ENCODE results near the gene CALN1. TPM values are rescaled to one million over a fixed set of nuclear protein-coding genes. Genes with fewer than 3 reads are reported as not detected.
A peak's percentile ranks its signal among the peaks of the same experiment; 100 is the strongest.

Gene CALN1
- total and polyA plus RNA-seq, 9 of the 15 experiments (the other 6 are each of a cell fraction or from before 2014, with no cell fraction given): 1.4 to 7.5 (median 3.3) TPM

GRCh38 chr7:71733107-71733870 lies 678.8 kb downstream of the CALN1 start:
- Histone ChIP-seq H3K4me2 (ENCODE audit: insufficient read depth, low read length) (no peak overlapping the region), H3K4me3 (no peak overlapping the region), H3K36me3 (ENCODE audit: control insufficient read depth, insufficient read depth, low read length) (no peaks in the 10 kb centered on the region), H3K27me3 (ENCODE audit: control insufficient read depth in 2 of 2, insufficient read depth in 2 of 2, low read length in 2 of 2) (no peaks in the 10 kb centered on the region; a peak in 1 of 5 replicates), H3K9ac (ENCODE audit: insufficient read depth in 1 of 2, low read depth in 2 of 2, low read length in 2 of 2) (no peak overlapping the region), H3K27ac (ENCODE audit: extremely low read depth, low read depth, low read length) (no peak overlapping the region), H3K9me1 (ENCODE audit: control insufficient read depth, insufficient read depth, low read length) (no peaks in the 10 kb centered on the region), H3K79me2 (ENCODE audit: control insufficient read depth, insufficient read depth, low read length) (no peaks in the 10 kb centered on the region), H3K9me3 (replicated peaks; ENCODE audit: control insufficient read depth, insufficient read depth, low read depth, low read length) (no peaks in the 10 kb centered on the region), H3K4me1 (replicated peaks in 1 of 2; ENCODE audit: control insufficient read depth in 2 of 2, insufficient read depth in 2 of 2, low read length in 2 of 2) (peaks cover 0 to 4% of the 10 kb centered on the region in 2 experiments; a peak in 1 of 5 replicates), H2AFZ (ENCODE audit: low read depth, low read length) (no peak overlapping the region), H4K20me1 (replicated peaks; ENCODE audit: control insufficient read depth, insufficient read depth, low read length) (no peaks in the 10 kb centered on the region)
- DNase-seq (ENCODE audit: extremely low read depth in 1 of 4, low spot score in 3 of 4) (peak; percentile 83 to 88 (median 86)), FAIRE-seq (peak; percentile 84), ATAC-seq (peak; percentile 94)
- in situ Hi-C loops (cut with MboI) (no loop called here), intact Hi-C loops (cut with micrococcal nuclease) (loop anchor here (1.0 kb wide), 1 partner anchor 876 kb away; no protein-coding TSS in a partner anchor)
- ChIA-PET POLR2A (no interaction called here), CTCF (ENCODE audit: low intra/inter-chr PET ratio) (interaction anchor here (0.6 to 2.5 kb wide), 3 partner anchors 8 to 904 kb away, joined by 3 to 27 read pairs (median 21); no protein-coding TSS in a partner anchor)
- WGBS (ENCODE audit: insufficient coverage, low coverage, missing lambda C conversion rate): 0% methylated on average over 26 of the region's 29 CpGs
- no TSS peak for BruUV-seq (replicated peaks)
- no peak for TF ChIP-seq ERF (CRISPR knock-in tag; IDR thresholded peaks at IDR 0.05)
- TF ChIP-seq E2F6 (IDR thresholded peaks at IDR 0.05; ENCODE audit: borderline replicate concordance in 1 of 2, extremely low read depth in 1 of 2, insufficient read depth in 1 of 2, insufficient read length in 1 of 2, low read depth in 1 of 2, low read length in 1 of 2, poor library complexity in 1 of 2, severe bottlenecking in 1 of 2): peak in 1 of 2 experiments; percentile 27
- TF ChIP-seq BRCA1 (IDR thresholded peaks at IDR 0.05): no peak
- no peak for TF ChIP-seq BRCA1 (CRISPR knock-in tag; IDR thresholded peaks at IDR 0.05)
- TF ChIP-seq XRCC5 (IDR thresholded peaks at IDR 0.05; ENCODE audit: low read depth, low read length): peak; percentile 60; the same call in 1 of the 2 replicates
- 0 out of 2 replicates have a peak, but pooled peaks have one; percentile 11 for TF ChIP-seq ATF7 (IDR thresholded peaks at IDR 0.05)
- TF ChIP-seq DACH1 (IDR thresholded peaks at IDR 0.05; ENCODE audit: partially characterized antibody): peak; percentile 19
- TF ChIP-seq ZNF280A (IDR thresholded peaks at IDR 0.05; ENCODE audit: low read depth, partially characterized antibody): no peak
- TF ChIP-seq PCBP1 (IDR thresholded peaks at IDR 0.05; ENCODE audit: low read depth, low read length, poor library complexity, severe bottlenecking): peak; percentile 74
- TF ChIP-seq MTA1 (IDR thresholded peaks at IDR 0.05; ENCODE audit: borderline replicate concordance): no peak
- no peak for TF ChIP-seq DPF2 (IDR thresholded peaks at IDR 0.05)
- no peak for TF ChIP-seq NFE2 (IDR thresholded peaks at IDR 0.05; ENCODE audit: low read depth)
- TF ChIP-seq ZC3H8 (IDR thresholded peaks at IDR 0.05): no peak
- no peak for TF ChIP-seq KAT2B (IDR thresholded peaks at IDR 0.05; ENCODE audit: low read depth, low read length)
- TF ChIP-seq EP400 (IDR thresholded peaks at IDR 0.05): no peak
- no peak for TF ChIP-seq ZNF507 (tag; conservative IDR thresholded peaks at IDR 0.05)
- TF ChIP-seq ZBTB2 (IDR thresholded peaks at IDR 0.05): no peak
- no peak for TF ChIP-seq CBFB (CRISPR knock-in tag; IDR thresholded peaks at IDR 0.05)
